Measurements from ENCODE around the gene CCER1.
A peak's percentile ranks its signal among the peaks of the same experiment; 100 is the strongest.

The CCER1 gene

DNA sequence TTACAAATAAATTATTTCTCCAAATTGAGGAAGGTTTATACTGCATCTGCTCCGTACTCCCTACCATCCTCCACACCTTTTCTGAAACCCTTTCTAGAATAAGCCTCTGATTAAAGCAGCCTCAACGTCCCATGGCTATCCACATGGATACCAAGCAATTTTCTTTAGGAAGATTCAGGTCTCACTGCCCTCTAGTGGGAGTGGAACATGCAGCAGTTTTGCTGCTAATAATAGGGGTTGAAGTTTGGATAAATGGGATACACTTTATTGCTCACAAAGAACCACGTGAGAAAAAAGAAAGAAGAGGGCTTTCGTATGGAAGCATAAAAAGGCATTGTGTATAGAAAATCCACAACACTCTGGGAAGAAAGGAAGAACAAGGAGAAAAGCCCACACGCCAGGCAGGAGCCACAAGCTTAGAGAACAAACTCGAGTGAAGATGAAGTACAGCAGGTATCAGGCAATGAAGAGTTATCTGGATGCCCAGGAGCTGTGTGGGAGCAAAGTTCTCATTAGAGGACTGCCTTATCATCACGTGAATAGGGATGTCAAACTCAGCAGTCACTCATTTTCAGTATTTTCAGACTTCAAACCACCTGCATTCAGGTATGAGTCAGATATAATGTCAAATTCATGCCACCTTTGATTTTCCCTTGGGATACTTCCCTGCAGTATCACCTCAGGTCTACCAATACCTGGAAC, 45.8 kb downstream of the CCER1 start:
- H3K4me3 ChIP-seq (ENCODE audit: low read depth, low read length), result no peak overlapping the region
- peak; percentile 37 for DNase-seq (ENCODE audit: low read depth)
- TF ChIP-seq, protein P1, sequence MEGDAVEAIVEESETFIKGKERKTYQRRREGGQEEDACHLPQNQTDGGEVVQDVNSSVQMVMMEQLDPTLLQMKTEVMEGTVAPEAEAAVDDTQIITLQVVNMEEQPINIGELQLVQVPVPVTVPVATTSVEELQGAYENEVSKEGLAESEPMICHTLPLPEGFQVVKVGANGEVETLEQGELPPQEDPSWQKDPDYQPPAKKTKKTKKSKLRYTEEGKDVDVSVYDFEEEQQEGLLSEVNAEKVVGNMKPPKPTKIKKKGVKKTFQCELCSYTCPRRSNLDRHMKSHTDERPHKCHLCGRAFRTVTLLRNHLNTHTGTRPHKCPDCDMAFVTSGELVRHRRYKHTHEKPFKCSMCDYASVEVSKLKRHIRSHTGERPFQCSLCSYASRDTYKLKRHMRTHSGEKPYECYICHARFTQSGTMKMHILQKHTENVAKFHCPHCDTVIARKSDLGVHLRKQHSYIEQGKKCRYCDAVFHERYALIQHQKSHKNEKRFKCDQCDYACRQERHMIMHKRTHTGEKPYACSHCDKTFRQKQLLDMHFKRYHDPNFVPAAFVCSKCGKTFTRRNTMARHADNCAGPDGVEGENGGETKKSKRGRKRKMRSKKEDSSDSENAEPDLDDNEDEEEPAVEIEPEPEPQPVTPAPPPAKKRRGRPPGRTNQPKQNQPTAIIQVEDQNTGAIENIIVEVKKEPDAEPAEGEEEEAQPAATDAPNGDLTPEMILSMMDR (IDR thresholded peaks at IDR 0.05; ENCODE audit: low read depth, low read length), result peak; percentile 78
- TF ChIP-seq MYC (IDR thresholded peaks at IDR 0.05; ENCODE audit: low read depth, low read length) (no peak), POLR2A (IDR thresholded peaks at IDR 0.05; ENCODE audit: extremely low read depth, insufficient read length) (no peak)
- TF ChIP-seq, protein P2, sequence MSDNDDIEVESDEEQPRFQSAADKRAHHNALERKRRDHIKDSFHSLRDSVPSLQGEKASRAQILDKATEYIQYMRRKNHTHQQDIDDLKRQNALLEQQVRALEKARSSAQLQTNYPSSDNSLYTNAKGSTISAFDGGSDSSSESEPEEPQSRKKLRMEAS (IDR thresholded peaks at IDR 0.05; ENCODE audit: low read depth, low read length), result no peak

DNA sequence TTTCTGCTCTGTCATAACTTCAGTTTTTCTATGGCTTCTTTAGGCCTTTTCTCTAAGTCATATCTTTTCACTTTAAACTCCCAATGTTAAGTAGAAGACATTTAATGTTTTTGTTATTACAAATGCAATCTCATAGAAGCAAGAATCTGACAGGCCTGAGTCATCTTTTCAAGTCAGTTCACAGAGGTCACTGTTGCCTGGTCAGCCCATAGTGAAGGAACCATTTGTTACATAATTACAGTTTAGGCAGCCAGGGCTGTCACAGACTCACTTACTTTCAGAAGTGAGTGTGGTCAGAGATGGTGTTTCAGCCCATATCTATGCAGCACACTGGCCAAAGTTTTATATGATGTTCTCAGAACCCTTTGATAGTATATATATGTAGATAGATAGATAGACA, 46.5 kb downstream of the CCER1 start:
- H3K4me3 ChIP-seq (ENCODE audit: low read depth, low read length), result no peak overlapping the region
- no peak for TF ChIP-seq MYC (IDR thresholded peaks at IDR 0.05; ENCODE audit: low read depth, low read length)
- TF ChIP-seq, protein P2 (IDR thresholded peaks at IDR 0.05; ENCODE audit: low read depth, low read length), result no peak
- TF ChIP-seq, protein P1 (IDR thresholded peaks at IDR 0.05; ENCODE audit: low read depth, low read length), result no peak
- no peak for TF ChIP-seq POLR2A (IDR thresholded peaks at IDR 0.05; ENCODE audit: extremely low read depth, insufficient read length)
- no peak for DNase-seq (ENCODE audit: low read depth)

DNA sequence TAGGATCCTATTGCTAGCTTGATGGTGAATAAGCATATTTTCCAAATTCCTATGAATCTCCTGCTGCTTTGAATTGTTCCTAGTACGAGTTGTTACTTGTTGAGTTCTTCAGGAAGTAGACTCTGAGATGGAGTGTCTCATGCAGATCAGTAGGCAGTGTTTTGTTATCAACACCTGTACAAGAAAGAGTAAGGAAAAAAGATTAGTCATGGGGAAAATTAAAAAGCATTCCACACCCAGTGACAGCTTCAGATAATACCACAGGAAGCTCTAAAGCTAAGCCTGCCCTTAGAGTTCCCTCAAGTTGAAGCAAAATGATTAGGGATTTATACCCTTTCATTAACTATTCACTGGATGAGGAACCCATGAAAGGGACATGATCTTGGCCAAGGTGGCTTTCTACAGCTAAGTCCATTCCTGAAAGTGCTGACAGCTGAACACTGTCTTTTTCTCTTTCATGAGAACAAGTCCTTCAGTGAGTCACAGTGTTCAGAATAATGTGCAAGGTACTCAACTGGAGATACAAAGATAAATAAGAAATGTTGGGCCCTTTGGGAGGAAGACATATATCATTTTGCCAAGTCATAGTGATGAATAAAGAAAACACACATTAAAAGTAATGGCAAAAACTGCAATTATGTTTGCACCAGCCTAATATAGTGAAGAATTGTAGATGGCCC, 49.1 kb downstream of the CCER1 start:
- H3K4me3 ChIP-seq (ENCODE audit: low read depth, low read length), result no peak overlapping the region
- TF ChIP-seq, protein P1 (IDR thresholded peaks at IDR 0.05; ENCODE audit: low read depth, low read length), result no peak
- TF ChIP-seq, protein P2 (IDR thresholded peaks at IDR 0.05; ENCODE audit: low read depth, low read length), result no peak
- TF ChIP-seq MYC (IDR thresholded peaks at IDR 0.05; ENCODE audit: low read depth, low read length) (no peak), POLR2A (IDR thresholded peaks at IDR 0.05; ENCODE audit: extremely low read depth, insufficient read length) (no peak)
- DNase-seq (ENCODE audit: low read depth), result no peak

DNA sequence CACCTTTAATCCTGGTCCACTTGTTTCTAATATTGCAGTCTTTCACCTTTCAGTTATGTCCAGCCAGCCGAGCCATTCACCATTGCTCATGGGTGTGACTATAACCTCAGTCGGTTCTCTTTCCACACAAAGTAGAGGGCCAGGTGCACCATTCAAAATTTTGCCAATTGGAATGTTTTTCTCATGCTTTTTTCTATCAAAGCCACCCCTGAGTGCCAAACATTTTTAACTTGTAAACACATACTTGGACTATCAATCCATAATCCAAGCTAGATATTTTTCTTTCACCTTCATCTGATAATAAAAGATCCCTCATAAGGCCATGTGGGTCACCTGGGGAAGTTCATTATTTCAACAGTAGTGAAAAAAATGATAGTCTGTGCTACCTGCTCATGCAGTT, 52.4 kb downstream of the CCER1 start:
- TF ChIP-seq, protein P1 (IDR thresholded peaks at IDR 0.05; ENCODE audit: low read depth, low read length), result no peak
- TF ChIP-seq, protein P2 (IDR thresholded peaks at IDR 0.05; ENCODE audit: low read depth, low read length), result no peak
- TF ChIP-seq POLR2A (IDR thresholded peaks at IDR 0.05; ENCODE audit: extremely low read depth, insufficient read length), result no peak
- no peak for TF ChIP-seq MYC (IDR thresholded peaks at IDR 0.05; ENCODE audit: low read depth, low read length)
- DNase-seq (ENCODE audit: low read depth), result no peak
- H3K4me3 ChIP-seq (ENCODE audit: low read depth, low read length), result no peak overlapping the region
